ENCODE measurements around the gene ELP2.

GRCh38 chr18:36162981-36163380 is 33.3 kb downstream of the ELP2 start:
- TF ChIP-seq, protein P1, sequence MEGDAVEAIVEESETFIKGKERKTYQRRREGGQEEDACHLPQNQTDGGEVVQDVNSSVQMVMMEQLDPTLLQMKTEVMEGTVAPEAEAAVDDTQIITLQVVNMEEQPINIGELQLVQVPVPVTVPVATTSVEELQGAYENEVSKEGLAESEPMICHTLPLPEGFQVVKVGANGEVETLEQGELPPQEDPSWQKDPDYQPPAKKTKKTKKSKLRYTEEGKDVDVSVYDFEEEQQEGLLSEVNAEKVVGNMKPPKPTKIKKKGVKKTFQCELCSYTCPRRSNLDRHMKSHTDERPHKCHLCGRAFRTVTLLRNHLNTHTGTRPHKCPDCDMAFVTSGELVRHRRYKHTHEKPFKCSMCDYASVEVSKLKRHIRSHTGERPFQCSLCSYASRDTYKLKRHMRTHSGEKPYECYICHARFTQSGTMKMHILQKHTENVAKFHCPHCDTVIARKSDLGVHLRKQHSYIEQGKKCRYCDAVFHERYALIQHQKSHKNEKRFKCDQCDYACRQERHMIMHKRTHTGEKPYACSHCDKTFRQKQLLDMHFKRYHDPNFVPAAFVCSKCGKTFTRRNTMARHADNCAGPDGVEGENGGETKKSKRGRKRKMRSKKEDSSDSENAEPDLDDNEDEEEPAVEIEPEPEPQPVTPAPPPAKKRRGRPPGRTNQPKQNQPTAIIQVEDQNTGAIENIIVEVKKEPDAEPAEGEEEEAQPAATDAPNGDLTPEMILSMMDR (IDR thresholded peaks at IDR 0.05; ENCODE audit: borderline replicate concordance, extremely low read depth, low read length, poor library complexity, severe bottlenecking) = no peak
- no peak for TF ChIP-seq EZH2 (IDR thresholded peaks at IDR 0.05; ENCODE audit: borderline replicate concordance, low read depth, low read length, severe bottlenecking)

All from DND-41 (cell line).